GM23248 (cell line): ENCODE measurements around the gene AIP. TPM values are rescaled to one million over a fixed set of nuclear protein-coding genes. Genes with fewer than 3 reads are reported as not detected.

Source experiments
- DNase-seq: peaks from one replicate; pipeline ENCODE4 v3.0.0-alpha.2; 2015
- H2AFZ ChIP-seq: fragments of 200-600 bp; sonication (generic); 2 replicates; pipeline ENCODE4 v1.6.1; 2016; ENCODE audit warnings: antibody characterized with exemption
- H3F3A ChIP-seq: fragments of 200-600 bp; sonication (generic); 2 replicates; pipeline ENCODE4 v1.6.1; 2016; ENCODE audit warnings: mild to moderate bottlenecking, antibody characterized with exemption, mixed run types; ENCODE audit not compliant: insufficient read depth
- H3K27ac ChIP-seq: fragments of 200-600 bp; sonication (generic); 2 replicates; pipeline ENCODE4 v1.5.1; 2016; ENCODE audit warnings: mild to moderate bottlenecking
- H3K27me3 ChIP-seq: fragments of 200-600 bp; sonication (generic); replicated peaks from 2 replicates; pipeline ENCODE4 v1.6.1; 2016; ENCODE audit warnings: mild to moderate bottlenecking; ENCODE audit not compliant: insufficient read depth
- H3K36me3 ChIP-seq: fragments of 200-600 bp; sonication (generic); 2 replicates; pipeline ENCODE4 v1.6.1; 2016; ENCODE audit warnings: low read depth, mild to moderate bottlenecking
- H3K4me1 ChIP-seq: fragments of 200-600 bp; sonication (generic); 2 replicates; pipeline ENCODE4 v1.6.1; 2016; ENCODE audit warnings: mild to moderate bottlenecking; ENCODE audit not compliant: insufficient read depth
- H3K4me2 ChIP-seq: fragments of 200-600 bp; sonication (generic); one replicate; pipeline ENCODE4 v1.6.1; 2016; ENCODE audit warnings: mild to moderate bottlenecking; ENCODE audit not compliant: unreplicated experiment
- H3K4me3 ChIP-seq: fragments of 200-600 bp; sonication (generic); 2 replicates; pipeline ENCODE4 v1.5.1; 2016; ENCODE audit warnings: mild to moderate bottlenecking
- H3K79me2 ChIP-seq: fragments of 200-600 bp; sonication (generic); 2 replicates; pipeline ENCODE4 v1.6.1; 2016; ENCODE audit warnings: mild to moderate bottlenecking; ENCODE audit not compliant: insufficient read depth
- H3K9ac ChIP-seq: fragments of 200-600 bp; sonication (generic); 2 replicates; pipeline ENCODE4 v1.6.1; 2016; ENCODE audit warnings: mild to moderate bottlenecking
- H3K9me2 ChIP-seq: fragments of 200-600 bp; sonication (generic); 2 replicates; pipeline ENCODE4 v1.6.1; 2016; ENCODE audit warnings: mixed run types, mild to moderate bottlenecking, moderate library complexity; ENCODE audit not compliant: insufficient read depth
- H3K9me3 ChIP-seq: fragments of 200-600 bp; sonication (generic); one replicate; pipeline ENCODE4 v1.6.1; 2017; ENCODE audit warnings: low read depth
- H4K20me1 ChIP-seq: fragments of 200-600 bp; sonication (generic); 2 replicates; pipeline ENCODE4 v1.6.0; 2016; ENCODE audit not compliant: insufficient read depth
- EZH2 ChIP-seq: fragments of 200-600 bp; sonication (generic); IDR thresholded peaks from 2 replicates; pipeline ENCODE4 v1.6.1; 2018; ENCODE audit warnings: antibody characterized with exemption, mild to moderate bottlenecking; ENCODE audit not compliant: insufficient read depth, poor library complexity, severe bottlenecking
- EZH2phosphoT487 ChIP-seq: fragments of 200-600 bp; sonication (generic); IDR thresholded peaks from 2 replicates; pipeline ENCODE4 v1.6.1; 2018; ENCODE audit warnings: antibody characterized with exemption, moderate library complexity, mild to moderate bottlenecking, low read depth; ENCODE audit not compliant: insufficient read depth
- WGBS, 2 experiments: methylation state at CpG; one replicate each; pipeline ENCODE4 v1.1.6; 2015 to 2017; ENCODE audit warnings: low lambda C conversion rate in 2 of 2, low coverage in 1 of 2; ENCODE audit errors: missing lambda C conversion rate in 2 of 2; 5-methylcytosine and 5-hydroxymethylcytosine counted together
- in situ Hi-C: fragments of 300-500 bp; cut with MboI; formaldehyde crosslinking; loops from 2 replicates; pipeline ENCODE4 v1.15.0; 2020
- polyA plus RNA-seq: library from polyadenylated mRNA; unstranded; fragments of >200 nt; fragmentation: Nextera tagmentation; extraction: Ambion mirVana; gene quantifications from 2 replicates; pipeline ENCODE4 v1.2.1, GENCODE V29; 2016
- total RNA-seq: library from RNA; depleted of rRNA; stranded (reverse); fragments of >200 nt; shearing (Covaris generic); gene quantifications from 2 replicates; pipeline ENCODE4 v1.2.3, GENCODE V29; 2014

AIP gene
- total and polyA plus RNA-seq, 2 experiments from 2014 or later: 56.1 to 58.5 TPM

GRCh38 chr11:67525275-67525976, 42.6 kb downstream of the AIP start:
- no peak overlapping the region for H3K4me2 ChIP-seq
- no peaks in the 10 kb centered on the region; the same call in 1 of the 2 replicates for H3F3A ChIP-seq
- no peak overlapping the region for H3K9ac ChIP-seq
- H3K9me3 ChIP-seq: no peaks in the 10 kb centered on the region
- in situ Hi-C loops: no loop called here
- H4K20me1 ChIP-seq: no peaks in the 10 kb centered on the region
- no peak overlapping the region for H3K27ac ChIP-seq
- TF ChIP-seq EZH2phosphoT487 (no peak), EZH2 (no peak)
- no peaks in the 10 kb centered on the region for H3K79me2 ChIP-seq
- H3K36me3 ChIP-seq: no peaks in the 10 kb centered on the region
- H3K4me3 ChIP-seq: no peak overlapping the region
- no peak overlapping the region for H2AFZ ChIP-seq
- DNase-seq: no peak
- 12% methylated on average over 5 of the region's 5 CpGs for WGBS, 2 experiments
- H3K9me2 ChIP-seq: peaks cover 3% of the 10 kb centered on the region; the same call in 1 of the 2 replicates
- no peaks in the 10 kb centered on the region for H3K27me3 ChIP-seq
- 0 out of 2 replicates have a peak, but pooled peaks cover 3% of the 10 kb centered on the region for H3K4me1 ChIP-seq

DNA sequence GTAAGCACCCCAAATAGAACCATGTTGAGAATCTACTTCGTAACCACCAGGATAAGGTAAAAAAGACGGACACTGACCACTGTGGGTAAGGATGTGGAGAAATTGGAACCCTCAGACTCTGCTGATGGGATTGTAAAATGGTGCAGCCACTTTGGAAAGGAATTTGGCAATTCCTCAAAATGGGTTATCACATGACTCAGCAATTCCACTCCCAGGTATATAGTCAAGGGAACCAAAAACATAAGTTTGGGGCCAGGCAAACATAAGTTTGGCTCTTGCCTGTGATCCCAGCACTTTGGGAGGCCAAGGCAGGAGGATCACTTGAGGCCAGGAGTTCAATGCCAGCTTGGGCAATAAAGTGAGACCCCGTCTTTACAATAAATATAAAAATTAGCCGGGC, 45.5 kb downstream of the AIP start:
- H3K4me1 ChIP-seq: 0 out of 2 replicates have a peak, but pooled peaks cover 3% of the 10 kb centered on the region
- WGBS, 2 experiments: 73 to 78% methylated on average over 4 of the region's 4 CpGs

DNA sequence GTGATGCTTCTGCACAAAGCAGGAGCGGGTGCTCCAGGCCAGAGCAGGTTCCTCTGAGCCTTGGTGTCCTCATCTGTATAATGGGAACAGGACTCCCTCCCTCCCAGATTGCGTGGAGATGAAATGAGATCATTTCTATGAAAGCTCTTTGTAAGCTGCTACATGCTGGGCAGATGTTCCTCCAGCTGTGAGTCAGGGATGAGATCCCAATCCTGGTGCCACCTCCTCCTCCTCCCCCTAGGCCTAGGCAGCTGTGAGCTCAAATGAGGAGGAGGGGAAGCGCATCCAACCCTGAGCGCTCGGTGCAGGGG, 47.4 kb downstream of the AIP start:
- Histone ChIP-seq H3K27ac (no peak overlapping the region), H3F3A (no peaks in the 10 kb centered on the region; the same call in 1 of the 2 replicates), H3K9me2 (peaks cover 3% of the 10 kb centered on the region; the same call in 1 of the 2 replicates), H3K9me3 (no peaks in the 10 kb centered on the region), H3K27me3 (0 out of 2 replicates have a peak, but pooled peaks cover 4% of the 10 kb centered on the region), H3K79me2 (no peaks in the 10 kb centered on the region), H3K4me2 (no peak overlapping the region), H3K36me3 (no peaks in the 10 kb centered on the region), H3K4me3 (no peak overlapping the region), H2AFZ (no peak overlapping the region), H4K20me1 (no peaks in the 10 kb centered on the region), H3K9ac (no peak overlapping the region), H3K4me1 (0 out of 2 replicates have a peak, but pooled peaks cover 3% of the 10 kb centered on the region)
- TF ChIP-seq EZH2 (no peak), EZH2phosphoT487 (no peak)
- WGBS, 2 experiments: 12 to 15% methylated on average over 5 of the region's 5 CpGs
- peak; percentile 61 for DNase-seq
- in situ Hi-C loops: no loop called here

More for the DNA sequence above, 45.5 kb downstream of the AIP start:
- H3K27me3 ChIP-seq: 0 out of 2 replicates have a peak, but pooled peaks cover 4% of the 10 kb centered on the region
- H2AFZ ChIP-seq: no peak overlapping the region
- in situ Hi-C loops: no loop called here
- no peak for TF ChIP-seq EZH2
- TF ChIP-seq EZH2phosphoT487: no peak
- H3K4me3 ChIP-seq: no peak overlapping the region
- no peaks in the 10 kb centered on the region for H3K36me3 ChIP-seq
- H3K9me2 ChIP-seq: peaks cover 3% of the 10 kb centered on the region; the same call in 1 of the 2 replicates
- no peaks in the 10 kb centered on the region for H3K9me3 ChIP-seq
- DNase-seq: no peak
- H3K79me2 ChIP-seq: no peaks in the 10 kb centered on the region
- no peaks in the 10 kb centered on the region; the same call in 1 of the 2 replicates for H3F3A ChIP-seq
- H3K27ac ChIP-seq: no peak overlapping the region
- no peaks in the 10 kb centered on the region for H4K20me1 ChIP-seq
- no peak overlapping the region for H3K9ac ChIP-seq
- H3K4me2 ChIP-seq: no peak overlapping the region

- Histone ChIP-seq H3K79me2 (no peaks in the 10 kb centered on the region), H3K4me1 (0 out of 2 replicates have a peak, but pooled peaks cover 3% of the 10 kb centered on the region), H3K9me2 (no peaks in the 10 kb centered on the region), H3K36me3 (no peaks in the 10 kb centered on the region), H3K27ac (no peak overlapping the region), H2AFZ (no peak overlapping the region), H3K9me3 (no peaks in the 10 kb centered on the region), H3K4me2 (no peak overlapping the region), H3K4me3 (no peak overlapping the region), H3K9ac (no peak overlapping the region), H4K20me1 (no peaks in the 10 kb centered on the region), H3K27me3 (0 out of 2 replicates have a peak, but pooled peaks cover 4% of the 10 kb centered on the region), H3F3A (no peaks in the 10 kb centered on the region; the same call in 1 of the 2 replicates)
- DNase-seq: no peak
- TF ChIP-seq EZH2 (no peak), EZH2phosphoT487 (no peak)
- 48 to 53% methylated on average over 2 of the region's 2 CpGs for WGBS, 2 experiments
- in situ Hi-C loops: no loop called here
Measured at GRCh38 chr11:67532889-67533288, 50.1 kb downstream of the AIP start.
